ENCODE measurements around the gene FAM234A. TPM values are rescaled to one million over a fixed set of nuclear protein-coding genes. Genes with fewer than 3 reads are reported as not detected.

FAM234A gene
- polyA plus RNA-seq, 1 donor = 63.4 TPM

GRCh38 chr16:314795-315299, 80.2 kb downstream of the FAM234A start:
- Histone ChIP-seq H3K36me3 (ENCODE audit: control insufficient read depth, insufficient read depth, low read length) (peaks cover 62% of the 10 kb centered on the region), H3K27me3 (ENCODE audit: control insufficient read depth, insufficient read depth, low read length) (no peaks in the 10 kb centered on the region), H3K4me1 (ENCODE audit: control insufficient read depth, insufficient read depth, low read length) (no peaks in the 10 kb centered on the region), H3K9me3 (ENCODE audit: control insufficient read depth, low read depth, low read length) (no peaks in the 10 kb centered on the region), H3K27ac (ENCODE audit: low read length) (no peak overlapping the region), H3K4me3 (ENCODE audit: low read length) (no peak overlapping the region)
- no CpG with 5 or more reads among the region's 14 CpGs for WGBS (ENCODE audit: insufficient coverage, low lambda C conversion rate)
- no peak for DNase-seq

Other genes starting within 250 kb of the FAM234A start
- 9.5 TPM for gene POLR3K, start 181.2 kb upstream of the FAM234A start, polyA plus RNA-seq
- 21.6 TPM for gene SNRNP25, start 181.0 kb upstream of the FAM234A start, polyA plus RNA-seq
- gene RHBDF1, start 162.2 kb upstream of the FAM234A start, polyA plus RNA-seq = 18.3 TPM
- 31.2 TPM for gene MPG, start 156.6 kb upstream of the FAM234A start, polyA plus RNA-seq
- 21.8 TPM for gene NPRL3, start 96.1 kb upstream of the FAM234A start, polyA plus RNA-seq
- 5.6 TPM for gene HBZ, start 82.2 kb upstream of the FAM234A start, polyA plus RNA-seq
- gene HBM, start 68.8 kb upstream of the FAM234A start, polyA plus RNA-seq = 11.9 TPM
- 1,574 TPM for gene HBA2, start 61.9 kb upstream of the FAM234A start, polyA plus RNA-seq
- 1,041 TPM for gene HBA1, start 58.1 kb upstream of the FAM234A start, polyA plus RNA-seq
- gene HBQ1, start 54.4 kb upstream of the FAM234A start, polyA plus RNA-seq = 0.73 TPM
- 99.5 TPM for gene LUC7L, start 5.4 kb upstream of the FAM234A start, polyA plus RNA-seq
- gene RGS11, start 41.1 kb downstream of the FAM234A start, polyA plus RNA-seq = 6.6 TPM
- 4.5 TPM for gene ARHGDIG, start 45.8 kb downstream of the FAM234A start, polyA plus RNA-seq
- gene PDIA2, start 48.3 kb downstream of the FAM234A start, polyA plus RNA-seq = 1.8 TPM
- 29.8 TPM for gene AXIN1, start 117.9 kb downstream of the FAM234A start, polyA plus RNA-seq
- gene MRPL28, start 135.7 kb downstream of the FAM234A start, polyA plus RNA-seq = 55.6 TPM
- gene PGAP6, start 147.2 kb downstream of the FAM234A start, polyA plus RNA-seq = 83.5 TPM
- gene NME4, start 162.4 kb downstream of the FAM234A start, polyA plus RNA-seq = 107 TPM
- gene DECR2, start 167.1 kb downstream of the FAM234A start, polyA plus RNA-seq = 91.0 TPM
- 114 TPM for gene RAB11FIP3, start 190.8 kb downstream of the FAM234A start, polyA plus RNA-seq

Data from large intestine (tissue), 3 donors.